OCI-LY7 (cell line): ENCODE results near the gene PEX5L. TPM values are rescaled to one million over a fixed set of nuclear protein-coding genes. Genes with fewer than 3 reads are reported as not detected.

Experiments used
- BruUV-seq: library from RNA; stranded (reverse); fragments of 400-500 nt; replicated peaks from 2 replicates; lab custom pipeline; 2021; lab: Mats Ljungman, UMichigan
- CTCF ChIA-PET: fragments of 300-600 bp; sonication (Branson Sonifier 250); formaldehyde crosslinking; loops from one replicate; lab custom pipeline; 2022; ENCODE audit warnings: antibody characterized with exemption; ENCODE audit not compliant: unreplicated experiment; lab: Charles Lee
- POLR2A ChIA-PET: fragments of 300-600 bp; sonication (Branson Sonifier 250); formaldehyde crosslinking; loops from one replicate; lab custom pipeline; 2022; ENCODE audit warnings: antibody characterized with exemption; lab: Charles Lee
- DNase-seq: peaks from one replicate; pipeline ENCODE4 v3.0.0-alpha.2; 2015; ENCODE audit warnings: low spot score
- H2AFZ ChIP-seq: fragments of 200-600 bp; sonication (generic), shearing (Covaris generic); 2 replicates; pipeline ENCODE4 v1.6.1; 2014; ENCODE audit warnings: mild to moderate bottlenecking, antibody characterized with exemption, low read length, moderate library complexity
- H3K27ac ChIP-seq: fragments of 200-600 bp; sonication (generic); 2 replicates; pipeline ENCODE4 v1.5.1; 2014; ENCODE audit warnings: mixed run types, low read depth, mild to moderate bottlenecking, moderate library complexity, low read length, inconsistent platforms; ENCODE audit not compliant: poor library complexity, severe bottlenecking
- H3K36me3 ChIP-seq: fragments of 200-600 bp; sonication (generic); 2 replicates; pipeline ENCODE4 v1.6.1; 2014; ENCODE audit warnings: mild to moderate bottlenecking, antibody characterized with exemption, low read length, moderate library complexity, mixed read lengths; ENCODE audit not compliant: insufficient read depth
- H3K4me1 ChIP-seq: fragments of 200-600 bp; sonication (generic); 2 replicates; pipeline ENCODE4 v1.5.1; 2014; ENCODE audit warnings: mild to moderate bottlenecking, low read length; ENCODE audit not compliant: insufficient read depth, poor library complexity, severe bottlenecking
- H3K4me2 ChIP-seq: fragments of 200-600 bp; sonication (generic); 2 replicates; pipeline ENCODE4 v1.6.1; 2014; ENCODE audit warnings: mild to moderate bottlenecking, low read length
- H3K4me3 ChIP-seq: fragments of 200-600 bp; sonication (generic); 2 replicates; pipeline ENCODE4 v1.5.1; 2014; ENCODE audit warnings: mild to moderate bottlenecking, low read depth, low read length; ENCODE audit not compliant: poor library complexity, severe bottlenecking
- H3K79me2 ChIP-seq: fragments of 200-600 bp; sonication (generic); 2 replicates; pipeline ENCODE4 v1.6.1; 2016; ENCODE audit warnings: low read depth, mild to moderate bottlenecking, low read length, moderate library complexity, mixed read lengths; ENCODE audit not compliant: insufficient read depth
- H3K9me2 ChIP-seq: fragments of 200-600 bp; sonication (generic); 2 replicates; pipeline ENCODE4 v1.6.1; 2016; ENCODE audit warnings: mild to moderate bottlenecking, low read length, mixed read lengths; ENCODE audit not compliant: insufficient read depth
- H3K9me3 ChIP-seq: fragments of 200-600 bp; sonication (generic); 2 replicates; pipeline ENCODE4 v1.6.1; 2014; ENCODE audit warnings: mild to moderate bottlenecking, mixed run types, low read length, mixed read lengths
- H4K20me1 ChIP-seq: fragments of 200-600 bp; sonication (generic); 2 replicates; pipeline ENCODE4 v1.6.1; 2014; ENCODE audit warnings: mild to moderate bottlenecking, antibody characterized with exemption, low read length, moderate library complexity, mixed read lengths; ENCODE audit not compliant: insufficient read depth
- CTCF ChIP-seq: fragments of 200-600 bp; sonication (generic); conservative IDR thresholded peaks from 2 replicates; pipeline ENCODE4 v1.5.1; 2014; ENCODE audit warnings: mild to moderate bottlenecking, antibody characterized with exemption, low read length, moderate library complexity, mixed read lengths
- EZH2phosphoT487 ChIP-seq: fragments of 200-600 bp; sonication (generic); IDR thresholded peaks from 2 replicates; pipeline ENCODE4 v1.6.1; 2018; ENCODE audit warnings: low read depth, borderline replicate concordance, mild to moderate bottlenecking, mixed run types, antibody characterized with exemption, low read length, moderate library complexity, mixed read lengths
- intact Hi-C: fragments of 100-400 bp; cut with micrococcal nuclease; formaldehyde crosslinking; loops from one replicate; pipeline ENCODE4 v1.10.0; 2022; ENCODE audit not compliant: unreplicated experiment
- total RNA-seq, 2 experiments: library from RNA; depleted of rRNA in 1 of 2; stranded (reverse); fragments of >200 nt in 1 of 2; shearing (Covaris generic) in 1 of 2; gene quantifications; 2 replicates each; pipeline ENCODE4 v1.2.3, GENCODE V29; 2014 to 2022

PEX5L gene
- total RNA-seq, 2 experiments from 2014 or later: not detected

GRCh38 chr3:179981646-179982045 lies 55.1 kb downstream of the PEX5L start:
- H3K4me1 ChIP-seq: no peaks in the 10 kb centered on the region
- H4K20me1 ChIP-seq: no peaks in the 10 kb centered on the region
- intact Hi-C loops: no loop called here
- no peaks in the 10 kb centered on the region for H3K9me2 ChIP-seq
- no peaks in the 10 kb centered on the region for H3K79me2 ChIP-seq
- no peaks in the 10 kb centered on the region for H3K9me3 ChIP-seq
- H3K36me3 ChIP-seq: no peaks in the 10 kb centered on the region
- H3K27ac ChIP-seq: no peak overlapping the region
- H3K4me2 ChIP-seq: no peak overlapping the region
- ChIA-PET POLR2A (no interaction called here), CTCF (no interaction called here)
- no peak overlapping the region for H2AFZ ChIP-seq
- TF ChIP-seq CTCF: no peak
- TF ChIP-seq EZH2phosphoT487: no peak
- no peak overlapping the region for H3K4me3 ChIP-seq
- no TSS peak for BruUV-seq
- DNase-seq: no peak

GRCh38 chr3:179977356-179977755 lies 59.4 kb downstream of the PEX5L start:
- H3K27ac ChIP-seq: no peak overlapping the region
- no TSS peak for BruUV-seq
- CTCF ChIA-PET: interaction anchor here (0.6 kb wide), 1 partner anchor 78 kb away, joined by 3 read pairs; no protein-coding TSS in a partner anchor
- POLR2A ChIA-PET: interaction anchor here (0.6 to 1.0 kb wide), 2 partner anchors 81 to 618 kb away, joined by 3 read pairs; no protein-coding TSS in a partner anchor
- H3K4me2 ChIP-seq: no peak overlapping the region
- H3K4me1 ChIP-seq: no peaks in the 10 kb centered on the region
- intact Hi-C loops: no loop called here
- DNase-seq: no peak
- no peaks in the 10 kb centered on the region for H3K9me3 ChIP-seq
- no peaks in the 10 kb centered on the region for H3K79me2 ChIP-seq
- no peak overlapping the region for H2AFZ ChIP-seq
- H3K36me3 ChIP-seq: no peaks in the 10 kb centered on the region
- no peaks in the 10 kb centered on the region for H3K9me2 ChIP-seq
- H4K20me1 ChIP-seq: no peaks in the 10 kb centered on the region
- TF ChIP-seq EZH2phosphoT487 (no peak), CTCF (no peak)
- no peak overlapping the region for H3K4me3 ChIP-seq

GRCh38 chr3:179973931-179974361 lies 62.8 kb downstream of the PEX5L start:
- TF ChIP-seq CTCF: no peak
- TF ChIP-seq EZH2phosphoT487: no peak
- Histone ChIP-seq H3K4me1 (no peaks in the 10 kb centered on the region), H3K27ac (no peak overlapping the region), H3K36me3 (no peaks in the 10 kb centered on the region), H3K4me3 (no peak overlapping the region), H2AFZ (peak overlapping the region; percentile 73; the same call in 1 of the 2 replicates), H3K9me2 (no peaks in the 10 kb centered on the region), H3K4me2 (peak overlapping the region; percentile 35; the same call in 1 of the 2 replicates), H4K20me1 (no peaks in the 10 kb centered on the region), H3K9me3 (no peaks in the 10 kb centered on the region), H3K79me2 (no peaks in the 10 kb centered on the region)
- BruUV-seq: no TSS peak
- no peak for DNase-seq
- ChIA-PET POLR2A (interaction anchor here (0.5 to 3.5 kb wide), 8 partner anchors 10 to 419 kb away, joined by 3 to 14 read pairs (median 3); no protein-coding TSS in a partner anchor), CTCF (no interaction called here)
- intact Hi-C loops: no loop called here
